HAP-1 (cell line): ENCODE results near the gene KLF9.

ENCODE experiments used
- DNase-seq, 2 experiments: peaks; one replicate each; pipeline ENCODE4 v3.0.0-alpha.2; 2016 to 2020; ENCODE audit warnings: low spot score in 2 of 2
- H3K27me3 ChIP-seq: fragments of 250-450 bp; sonication (Bioruptor Pico); 2 replicates; pipeline ENCODE4 v1.5.1; 2020; ENCODE audit warnings: low read depth, mild to moderate bottlenecking, moderate library complexity
- H3K36me3 ChIP-seq: fragments of 250-450 bp; sonication (Bioruptor Pico); replicated peaks from 2 replicates; pipeline ENCODE4 v1.5.1; 2020; ENCODE audit warnings: mild to moderate bottlenecking
- H3K4me1 ChIP-seq: fragments of 250-450 bp; sonication (Bioruptor Pico); 2 replicates; pipeline ENCODE4 v1.5.1; 2020; ENCODE audit warnings: mild to moderate bottlenecking
- H3K4me3 ChIP-seq: fragments of 250-450 bp; sonication (Bioruptor Pico); 2 replicates; pipeline ENCODE4 v1.5.1; 2020; ENCODE audit warnings: mild to moderate bottlenecking, moderate library complexity
- H3K9me3 ChIP-seq: fragments of 250-450 bp; sonication (Bioruptor Pico); 2 replicates; pipeline ENCODE4 v1.5.1; 2020; ENCODE audit warnings: mild to moderate bottlenecking, moderate library complexity
- in situ Hi-C: fragments of 300-500 bp; cut with MboI; formaldehyde crosslinking; loops from 3 replicates; pipeline ENCODE4 v1.14.3; 2020; ENCODE audit warnings: low sequenced_read_pairs, inconsistent platforms, mixed read lengths

Gene KLF9

DNA sequence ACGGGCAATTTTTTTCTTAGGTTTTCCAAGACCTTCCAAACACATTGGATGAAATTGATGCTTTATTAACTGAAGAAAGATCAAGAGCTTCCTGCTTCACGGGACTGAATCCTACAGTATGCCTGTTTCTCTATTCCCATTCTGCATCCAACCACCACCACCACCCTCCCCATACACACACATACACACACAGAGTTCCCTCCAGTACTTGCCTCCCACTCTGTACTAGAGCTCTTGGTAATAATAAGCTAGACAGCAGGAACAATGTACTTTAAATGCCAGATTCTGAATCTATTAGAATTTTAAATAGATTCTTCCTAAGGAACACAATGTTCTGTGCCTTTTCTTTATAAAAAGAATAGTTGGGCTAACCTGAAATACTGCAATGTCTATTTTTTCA, 67.4 kb downstream of the KLF9 start:
- peaks cover 35% of the 10 kb centered on the region for H3K36me3 ChIP-seq
- peaks cover 4% of the 10 kb centered on the region for H3K4me1 ChIP-seq
- in situ Hi-C loops: no loop called here
- no peak for DNase-seq
- H3K9me3 ChIP-seq: no peaks in the 10 kb centered on the region
- H3K4me3 ChIP-seq: no peak overlapping the region
- no peaks in the 10 kb centered on the region for H3K27me3 ChIP-seq

DNA sequence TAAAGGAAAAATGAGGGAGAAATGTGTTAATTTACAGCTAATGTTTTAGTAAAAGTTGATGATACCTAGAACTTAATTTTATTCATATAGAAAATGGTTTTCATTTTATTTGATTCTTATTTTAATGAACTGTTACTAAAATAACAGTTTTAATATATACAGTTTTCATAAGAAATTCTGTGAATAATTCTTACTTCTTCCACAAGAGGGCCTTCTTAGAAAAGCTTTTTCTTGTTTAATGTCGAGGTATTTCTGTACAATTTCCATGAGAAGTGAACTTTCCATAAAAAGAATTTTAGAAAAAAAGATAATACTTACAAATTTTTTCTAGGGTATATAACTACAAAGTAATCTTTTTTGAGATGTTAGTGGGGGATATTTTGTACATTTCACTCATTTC, 73.9 kb downstream of the KLF9 start:
- H3K9me3 ChIP-seq: no peaks in the 10 kb centered on the region
- H3K4me3 ChIP-seq: no peak overlapping the region
- peak in 1 of 2 experiments; percentile 54 for DNase-seq
- H3K36me3 ChIP-seq: 0 out of 2 replicates have a peak, but pooled peaks cover 7% of the 10 kb centered on the region
- no peaks in the 10 kb centered on the region for H3K27me3 ChIP-seq
- in situ Hi-C loops: loop anchor here (5.0 kb wide), 1 partner anchor 262 kb away; no protein-coding TSS in a partner anchor
- H3K4me1 ChIP-seq: peaks cover 4% of the 10 kb centered on the region
